ENCODE results near the gene DYSF.

DYSF gene

DNA sequence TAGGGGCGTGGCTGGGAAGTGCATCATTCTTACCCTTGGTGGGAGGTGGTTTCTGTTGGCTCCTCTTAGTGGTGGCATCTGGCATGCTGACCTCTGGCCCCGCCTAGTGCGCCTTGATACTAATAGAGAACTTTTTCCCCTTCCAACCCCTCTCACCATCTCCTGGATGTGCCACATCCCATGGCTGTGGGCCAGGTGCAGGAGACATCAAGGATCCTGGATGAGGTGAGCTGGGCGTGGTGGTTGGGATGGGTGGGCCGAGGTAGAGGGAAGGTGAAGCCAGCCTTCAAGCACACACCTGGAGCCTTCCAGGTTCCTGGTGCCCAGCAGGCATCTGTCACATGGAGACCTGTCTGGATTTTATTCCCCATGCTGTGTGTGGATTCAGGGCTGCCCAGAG, 149.2 kb downstream of the DYSF start:
- H3K9me3 ChIP-seq (ENCODE audit: control insufficient read depth in 2 of 2, low read length in 2 of 2): no peaks in the 10 kb centered on the region
- H3K4me1 ChIP-seq (ENCODE audit: control insufficient read depth, insufficient read depth, low read length): peaks cover 11% of the 10 kb centered on the region
- H3K9ac ChIP-seq (ENCODE audit: low read length in 2 of 2): no peak overlapping the region
- no peak overlapping the region for H3K27ac ChIP-seq (ENCODE audit: low read length)
- peaks cover 5 to 12% of the 10 kb centered on the region in 2 donors for H3K36me3 ChIP-seq (ENCODE audit: control insufficient read depth in 2 of 2, insufficient read depth in 2 of 2, low read length in 2 of 2)
- H3K4me3 ChIP-seq (ENCODE audit: low read length in 2 of 2): no peak overlapping the region
- no peaks in the 10 kb centered on the region for H3K27me3 ChIP-seq (ENCODE audit: control insufficient read depth in 1 of 2, insufficient read depth in 2 of 2, low read length in 2 of 2)

DNA sequence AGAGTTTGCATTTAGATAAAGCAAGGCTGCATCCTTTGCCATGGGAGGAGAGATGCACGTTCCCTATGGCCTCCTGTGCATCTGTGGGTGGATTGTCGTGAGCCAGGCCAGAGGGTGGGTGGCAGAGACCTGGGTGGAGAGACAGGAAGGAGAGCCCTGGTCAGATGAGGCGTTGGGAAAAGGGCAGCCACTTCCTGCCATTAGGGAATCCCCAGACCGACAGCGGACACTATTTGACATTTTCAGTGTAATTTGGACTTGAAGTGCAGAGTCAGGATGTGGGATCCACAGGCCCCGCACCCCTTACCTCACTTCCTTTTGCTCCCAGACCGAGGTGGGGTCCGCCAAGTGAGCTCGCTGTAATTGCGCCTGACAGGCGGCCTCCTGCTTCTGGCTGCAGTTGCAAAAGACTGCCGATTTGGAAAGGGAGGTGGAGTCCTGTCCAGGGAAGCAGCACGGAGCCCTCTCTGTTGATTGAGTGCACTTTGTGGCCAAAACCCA, 150.0 kb downstream of the DYSF start:
- no peak overlapping the region for H3K4me3 ChIP-seq (ENCODE audit: low read length in 2 of 2)
- H3K4me1 ChIP-seq (ENCODE audit: control insufficient read depth, insufficient read depth, low read length): peaks cover 11% of the 10 kb centered on the region
- H3K9ac ChIP-seq (ENCODE audit: low read length in 2 of 2): no peak overlapping the region
- no peaks in the 10 kb centered on the region for H3K27me3 ChIP-seq (ENCODE audit: control insufficient read depth in 1 of 2, insufficient read depth in 2 of 2, low read length in 2 of 2)
- no peaks in the 10 kb centered on the region for H3K9me3 ChIP-seq (ENCODE audit: control insufficient read depth in 2 of 2, low read length in 2 of 2)
- H3K36me3 ChIP-seq (ENCODE audit: control insufficient read depth in 2 of 2, insufficient read depth in 2 of 2, low read length in 2 of 2): peaks cover 2 to 10% of the 10 kb centered on the region in 2 donors
- no peak overlapping the region for H3K27ac ChIP-seq (ENCODE audit: low read length)

DNA sequence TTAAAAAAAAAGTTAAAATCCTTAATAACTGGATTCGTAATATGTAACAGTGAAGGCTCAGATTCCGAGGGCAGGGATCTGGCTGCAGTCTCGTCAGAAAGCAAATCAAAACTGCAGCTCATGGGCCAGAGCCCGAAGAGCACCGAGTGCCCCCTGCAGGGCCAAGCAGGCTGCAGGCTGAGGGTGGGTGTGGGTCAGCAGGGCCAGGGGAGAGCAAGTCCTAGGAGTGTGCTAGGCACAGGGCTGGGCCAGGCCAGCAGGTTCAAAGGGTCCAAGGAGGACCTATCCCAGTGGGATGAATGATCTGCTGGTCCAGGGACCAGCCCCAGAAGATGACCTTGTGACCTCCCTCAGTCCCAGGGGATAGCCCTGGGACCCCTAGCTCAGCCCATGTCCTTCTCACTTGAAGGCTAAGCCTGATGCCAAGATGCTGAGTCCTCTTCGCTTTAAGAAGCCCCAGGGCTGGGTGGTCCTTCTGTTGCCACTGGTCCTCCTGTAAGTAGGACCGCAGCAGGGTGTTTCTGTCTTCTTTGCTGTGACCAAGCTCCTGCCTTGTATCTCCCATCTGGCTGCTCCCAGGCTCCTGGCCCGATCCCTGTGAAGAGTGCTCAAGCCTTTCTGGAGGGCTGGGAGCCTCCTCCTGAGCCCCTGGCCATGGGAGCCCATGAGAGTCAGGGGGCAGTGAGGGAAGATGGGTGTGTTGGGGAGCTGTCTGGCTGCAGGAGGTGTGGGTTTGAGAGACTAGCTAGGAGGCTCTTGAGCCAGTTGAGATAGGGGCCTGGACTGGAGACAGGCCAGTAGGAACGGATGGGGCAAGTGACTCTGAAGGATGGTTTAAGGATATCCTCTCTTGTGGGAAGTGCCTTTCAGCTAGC, 150.7 kb downstream of the DYSF start:
- Histone ChIP-seq H3K9me3 (ENCODE audit: control insufficient read depth in 2 of 2, low read length in 2 of 2) (no peaks in the 10 kb centered on the region), H3K27me3 (ENCODE audit: control insufficient read depth in 1 of 2, insufficient read depth in 2 of 2, low read length in 2 of 2) (no peaks in the 10 kb centered on the region), H3K9ac (ENCODE audit: low read length in 2 of 2) (no peak overlapping the region), H3K4me3 (ENCODE audit: low read length in 2 of 2) (no peak overlapping the region), H3K4me1 (ENCODE audit: control insufficient read depth, insufficient read depth, low read length) (peaks cover 11% of the 10 kb centered on the region), H3K36me3 (ENCODE audit: control insufficient read depth in 2 of 2, insufficient read depth in 2 of 2, low read length in 2 of 2) (peaks cover 0 to 10% of the 10 kb centered on the region in 2 donors), H3K27ac (ENCODE audit: low read length) (no peak overlapping the region)

DNA sequence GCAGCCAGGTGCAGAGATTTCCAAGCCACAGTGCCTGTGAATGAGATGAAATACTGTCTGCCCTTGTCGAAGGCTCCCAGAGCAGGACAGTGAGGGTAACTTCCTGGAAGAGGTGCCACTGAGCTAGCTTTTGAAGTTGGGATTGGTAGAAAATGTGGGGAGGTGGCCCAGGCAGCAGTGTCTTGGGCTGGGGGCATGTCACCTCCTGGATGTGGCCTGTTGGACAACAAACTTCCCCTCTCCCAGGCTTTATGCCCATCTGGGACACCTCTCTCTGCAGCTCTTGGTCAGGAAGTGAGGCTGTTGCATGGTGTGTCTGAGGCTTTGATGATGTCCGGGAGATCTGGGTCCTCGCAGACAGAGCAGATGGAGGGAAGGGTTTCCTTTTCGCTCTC, 151.4 kb downstream of the DYSF start:
- no peak overlapping the region for H3K9ac ChIP-seq (ENCODE audit: low read length in 2 of 2)
- no peak overlapping the region for H3K4me3 ChIP-seq (ENCODE audit: low read length in 2 of 2)
- no peaks in the 10 kb centered on the region for H3K9me3 ChIP-seq (ENCODE audit: control insufficient read depth in 2 of 2, low read length in 2 of 2)
- H3K27ac ChIP-seq (ENCODE audit: low read length): no peak overlapping the region
- no peaks in the 10 kb centered on the region for H3K27me3 ChIP-seq (ENCODE audit: control insufficient read depth in 1 of 2, insufficient read depth in 2 of 2, low read length in 2 of 2)
- peaks cover 11% of the 10 kb centered on the region for H3K4me1 ChIP-seq (ENCODE audit: control insufficient read depth, insufficient read depth, low read length)
- H3K36me3 ChIP-seq (ENCODE audit: control insufficient read depth in 2 of 2, insufficient read depth in 2 of 2, low read length in 2 of 2): peaks cover 0 to 10% of the 10 kb centered on the region in 2 donors

DNA sequence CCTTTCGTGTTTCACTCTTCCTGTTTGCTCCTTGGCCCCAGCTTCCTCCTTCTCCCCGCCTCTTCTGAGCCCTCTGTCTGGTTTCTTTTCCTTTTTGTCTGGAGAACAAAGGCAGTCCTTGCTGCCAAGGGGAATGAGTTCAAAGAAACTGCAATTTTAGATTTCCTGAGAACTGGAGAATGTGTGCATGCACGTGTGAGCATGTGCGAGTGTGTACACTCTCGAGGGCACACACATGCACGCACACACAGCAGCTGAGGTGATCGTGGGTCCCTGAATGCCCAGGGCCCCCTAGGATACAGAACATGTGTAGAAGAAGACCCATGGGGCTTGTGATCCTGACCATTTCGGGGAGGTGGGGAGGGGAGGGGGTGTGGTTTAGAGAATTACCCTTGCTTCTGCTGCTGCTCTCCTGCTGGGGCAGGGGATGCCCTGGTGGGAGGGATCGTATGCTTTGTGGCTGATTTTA, 151.8 kb downstream of the DYSF start:
- H3K27ac ChIP-seq (ENCODE audit: low read length): no peak overlapping the region
- H3K9ac ChIP-seq (ENCODE audit: low read length in 2 of 2): no peak overlapping the region
- H3K36me3 ChIP-seq (ENCODE audit: control insufficient read depth in 2 of 2, insufficient read depth in 2 of 2, low read length in 2 of 2): peaks cover 0 to 10% of the 10 kb centered on the region in 2 donors
- no peaks in the 10 kb centered on the region for H3K27me3 ChIP-seq (ENCODE audit: control insufficient read depth in 1 of 2, insufficient read depth in 2 of 2, low read length in 2 of 2)
- H3K4me3 ChIP-seq (ENCODE audit: low read length in 2 of 2): no peak overlapping the region
- no peaks in the 10 kb centered on the region for H3K9me3 ChIP-seq (ENCODE audit: control insufficient read depth in 2 of 2, low read length in 2 of 2)
- H3K4me1 ChIP-seq (ENCODE audit: control insufficient read depth, insufficient read depth, low read length): peaks cover 11% of the 10 kb centered on the region

DNA sequence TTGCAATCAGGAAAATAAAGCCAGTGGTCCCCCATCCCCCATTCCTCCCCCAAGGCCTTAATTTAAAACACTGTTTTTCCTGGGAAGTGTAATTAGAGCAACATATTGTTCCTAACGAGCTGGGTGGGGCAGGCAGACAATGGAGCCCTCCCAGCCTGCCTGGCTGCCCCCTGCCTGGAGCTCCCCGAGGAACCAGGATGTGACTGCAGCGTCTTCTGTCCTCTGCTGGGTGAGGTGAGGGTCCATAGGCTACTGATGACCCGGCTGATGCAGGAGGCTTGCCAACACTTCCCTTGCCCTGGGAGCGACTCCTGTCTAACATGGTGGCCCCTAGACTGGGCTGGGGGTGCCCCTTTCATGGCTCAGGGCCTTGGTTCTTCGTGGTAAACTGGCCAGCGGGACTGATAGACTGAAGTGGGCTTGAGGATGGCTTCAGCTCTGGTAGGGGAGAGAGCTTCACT, 152.4 kb downstream of the DYSF start:
- H3K9me3 ChIP-seq (ENCODE audit: control insufficient read depth in 2 of 2, low read length in 2 of 2): no peaks in the 10 kb centered on the region
- H3K9ac ChIP-seq (ENCODE audit: low read length in 2 of 2): no peak overlapping the region
- no peaks in the 10 kb centered on the region for H3K27me3 ChIP-seq (ENCODE audit: control insufficient read depth in 1 of 2, insufficient read depth in 2 of 2, low read length in 2 of 2)
- no peak overlapping the region for H3K27ac ChIP-seq (ENCODE audit: low read length)
- H3K36me3 ChIP-seq (ENCODE audit: control insufficient read depth in 2 of 2, insufficient read depth in 2 of 2, low read length in 2 of 2): peaks cover 0 to 8% of the 10 kb centered on the region in 2 donors
- no peak overlapping the region for H3K4me3 ChIP-seq (ENCODE audit: low read length in 2 of 2)
- H3K4me1 ChIP-seq (ENCODE audit: control insufficient read depth, insufficient read depth, low read length): peaks cover 11% of the 10 kb centered on the region

DNA sequence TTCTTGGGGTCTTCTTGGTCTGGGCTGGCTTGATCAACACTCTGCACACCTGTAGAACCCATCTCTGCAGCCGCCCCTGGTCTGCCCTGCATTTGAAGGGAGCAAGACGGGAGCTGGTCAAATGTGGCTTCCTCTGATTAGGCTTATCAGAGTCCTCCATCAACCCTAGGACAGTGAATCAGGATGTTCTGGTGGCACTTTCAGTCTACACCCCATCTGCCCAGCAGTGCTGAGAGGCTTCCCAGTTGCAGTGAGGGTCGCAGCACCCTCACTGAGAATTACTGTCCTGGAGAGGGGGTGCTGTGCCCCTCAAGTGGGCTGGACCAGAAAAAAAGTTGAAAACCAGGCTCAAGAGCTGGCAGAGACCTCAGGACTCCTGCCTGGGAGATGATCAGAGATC, 152.9 kb downstream of the DYSF start:
- Histone ChIP-seq H3K4me3 (ENCODE audit: low read length in 2 of 2) (no peak overlapping the region), H3K27ac (ENCODE audit: low read length) (no peak overlapping the region), H3K9ac (ENCODE audit: low read length in 2 of 2) (no peak overlapping the region), H3K9me3 (ENCODE audit: control insufficient read depth in 2 of 2, low read length in 2 of 2) (no peaks in the 10 kb centered on the region), H3K36me3 (ENCODE audit: control insufficient read depth in 2 of 2, insufficient read depth in 2 of 2, low read length in 2 of 2) (peaks cover 0 to 7% of the 10 kb centered on the region in 2 donors), H3K27me3 (ENCODE audit: control insufficient read depth in 1 of 2, insufficient read depth in 2 of 2, low read length in 2 of 2) (no peaks in the 10 kb centered on the region), H3K4me1 (ENCODE audit: control insufficient read depth, insufficient read depth, low read length) (peaks cover 11% of the 10 kb centered on the region)

DNA sequence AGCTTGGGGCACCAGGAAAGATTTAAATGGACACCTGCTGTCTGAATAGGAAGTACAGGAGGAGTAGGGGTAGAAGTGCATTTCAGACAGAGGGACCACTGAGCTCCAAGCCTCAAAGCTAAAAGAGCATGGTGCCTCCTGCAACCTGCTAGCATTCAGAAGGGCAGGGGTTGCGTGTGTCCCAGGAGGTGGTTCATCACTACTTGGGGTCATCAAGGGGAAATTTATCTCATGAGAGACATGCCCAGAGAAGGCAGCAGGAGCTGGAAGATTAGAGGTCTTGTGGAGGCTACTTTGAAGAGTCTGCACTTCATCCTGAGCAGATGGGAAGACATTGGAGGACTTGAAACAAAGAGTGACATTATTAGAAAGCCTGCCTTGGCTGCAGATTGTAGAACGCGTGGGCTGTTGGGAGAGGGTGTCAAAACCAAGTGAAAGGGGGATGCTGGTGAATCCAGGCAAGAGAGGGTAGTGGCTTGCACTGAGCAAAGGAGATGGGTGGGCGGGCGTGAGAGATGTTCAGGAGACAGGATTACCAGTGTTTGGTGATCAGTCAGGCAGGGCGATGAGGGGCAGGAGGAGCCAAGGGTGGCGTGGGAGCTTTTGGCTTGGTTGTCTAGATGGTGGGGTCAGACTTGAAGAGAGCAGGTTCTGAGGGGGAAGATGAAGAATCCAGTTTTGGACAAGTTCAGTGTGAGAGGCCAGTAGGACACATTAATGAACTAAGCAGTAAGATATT, 154.0 kb downstream of the DYSF start:
- no peaks in the 10 kb centered on the region for H3K27me3 ChIP-seq (ENCODE audit: control insufficient read depth in 1 of 2, insufficient read depth in 2 of 2, low read length in 2 of 2)
- no peak overlapping the region for H3K4me3 ChIP-seq (ENCODE audit: low read length in 2 of 2)
- H3K27ac ChIP-seq (ENCODE audit: low read length): no peak overlapping the region
- peaks cover 0 to 6% of the 10 kb centered on the region in 2 donors for H3K36me3 ChIP-seq (ENCODE audit: control insufficient read depth in 2 of 2, insufficient read depth in 2 of 2, low read length in 2 of 2)
- H3K9me3 ChIP-seq (ENCODE audit: control insufficient read depth in 2 of 2, low read length in 2 of 2): no peaks in the 10 kb centered on the region
- no peak overlapping the region for H3K9ac ChIP-seq (ENCODE audit: low read length in 2 of 2)
- H3K4me1 ChIP-seq (ENCODE audit: control insufficient read depth, insufficient read depth, low read length): peaks cover 11% of the 10 kb centered on the region

DNA sequence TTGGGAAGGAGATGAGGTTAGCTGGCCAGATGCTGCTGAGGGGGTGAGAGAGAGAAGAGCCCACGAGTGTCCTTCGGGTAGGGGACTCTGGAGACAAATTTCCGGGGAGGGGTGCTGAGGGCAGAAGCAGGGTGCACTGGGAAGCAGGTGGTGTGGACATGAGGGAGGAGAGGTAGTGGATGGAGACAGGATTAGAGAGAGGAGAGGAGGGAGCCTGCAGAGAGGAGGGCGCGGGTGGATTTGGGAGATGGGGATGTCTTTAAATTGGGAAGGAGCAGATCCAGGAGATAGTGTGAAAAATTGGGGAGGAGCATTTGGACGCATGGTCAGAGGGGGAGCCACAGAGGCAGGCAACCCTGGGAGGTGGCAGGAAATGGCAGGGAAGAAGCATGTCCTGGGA, 154.7 kb downstream of the DYSF start:
- Histone ChIP-seq H3K4me3 (ENCODE audit: low read length in 2 of 2) (no peak overlapping the region), H3K27me3 (ENCODE audit: control insufficient read depth in 1 of 2, insufficient read depth in 2 of 2, low read length in 2 of 2) (no peaks in the 10 kb centered on the region), H3K36me3 (ENCODE audit: control insufficient read depth in 2 of 2, insufficient read depth in 2 of 2, low read length in 2 of 2) (peaks cover 0 to 8% of the 10 kb centered on the region in 2 donors), H3K9me3 (ENCODE audit: control insufficient read depth in 2 of 2, low read length in 2 of 2) (no peaks in the 10 kb centered on the region), H3K27ac (ENCODE audit: low read length) (no peak overlapping the region), H3K4me1 (ENCODE audit: control insufficient read depth, insufficient read depth, low read length) (peaks cover 11% of the 10 kb centered on the region), H3K9ac (ENCODE audit: low read length in 2 of 2) (no peak overlapping the region)

DNA sequence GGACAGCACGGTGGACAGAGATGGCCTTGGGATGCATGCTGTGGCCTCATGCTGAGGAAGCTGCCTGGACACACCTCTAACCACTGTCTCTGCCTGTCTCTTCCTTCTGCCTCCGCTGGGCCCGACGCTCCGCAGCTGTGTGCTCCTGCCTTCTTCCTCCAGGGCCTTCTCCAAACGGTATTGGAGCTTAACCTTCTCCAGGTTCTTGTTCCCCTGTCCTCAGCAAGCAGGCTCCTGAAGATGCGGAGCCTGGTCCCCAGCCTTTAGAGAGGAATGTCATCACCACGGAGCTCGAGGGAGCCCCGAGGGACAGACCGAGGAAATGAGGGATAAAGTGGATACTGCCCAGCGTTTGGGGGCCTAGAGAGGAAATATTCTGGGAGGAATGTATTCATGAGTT, 155.1 kb downstream of the DYSF start:
- Histone ChIP-seq H3K9ac (ENCODE audit: low read length in 2 of 2) (no peak overlapping the region), H3K36me3 (ENCODE audit: control insufficient read depth in 2 of 2, insufficient read depth in 2 of 2, low read length in 2 of 2) (peaks cover 0 to 8% of the 10 kb centered on the region in 2 donors), H3K9me3 (ENCODE audit: control insufficient read depth in 2 of 2, low read length in 2 of 2) (no peaks in the 10 kb centered on the region), H3K27me3 (ENCODE audit: control insufficient read depth in 1 of 2, insufficient read depth in 2 of 2, low read length in 2 of 2) (no peaks in the 10 kb centered on the region), H3K4me3 (ENCODE audit: low read length in 2 of 2) (no peak overlapping the region), H3K4me1 (ENCODE audit: control insufficient read depth, insufficient read depth, low read length) (peaks cover 7% of the 10 kb centered on the region), H3K27ac (ENCODE audit: low read length) (no peak overlapping the region)
